Measurements from ENCODE around the gene JUP.
A peak's percentile ranks its signal among the peaks of the same experiment; 100 is the strongest.

- TF ChIP-seq POLR2A (IDR thresholded peaks at IDR 0.05) (no peak), CTCF (IDR thresholded peaks at IDR 0.05) (peak; percentile 97 to 99 (median 98)), EP300 (IDR thresholded peaks at IDR 0.05) (no peak)
Measured at GRCh38 chr17:41738077-41738800, 48.3 kb downstream of the JUP start.
